Mammary epithelial cell (primary cell): Measurements from ENCODE around the gene SEC14L3.

Experiments
- CTCF ChIP-seq, 2 donors: IDR thresholded peaks in 1 of 2; conservative IDR thresholded peaks in 1 of 2; 2 replicates each; pipeline ENCODE4 v1.5.1; 2011 to 2012; ENCODE audit warnings: inconsistent platforms in 2 of 2, low read length in 2 of 2, mild to moderate bottlenecking in 2 of 2, control low read depth in 1 of 2, low read depth in 1 of 2; ENCODE audit not compliant: insufficient read depth in 1 of 2; ENCODE audit errors: extremely low read depth in 1 of 2
- EZH2 ChIP-seq: IDR thresholded peaks from 2 replicates; pipeline ENCODE4 v1.6.1; 2012; ENCODE audit warnings: low read length, inconsistent platforms, borderline replicate concordance

- TF ChIP-seq CTCF (conservative IDR thresholded peaks at IDR 0.05 in 1 of 2, IDR thresholded peaks at IDR 0.05 in 1 of 2; ENCODE audit: extremely low read depth in 1 of 2, insufficient read depth in 1 of 2, low read depth in 1 of 2, low read length in 2 of 2), result no peak
- TF ChIP-seq EZH2, result no peak
Observed at GRCh38 chr22:30429887-30430286, 41.9 kb downstream of the SEC14L3 start.
